Smooth muscle cell (in vitro differentiated cells): ENCODE data around the gene UBE2Q2. TPM values are rescaled to one million over a fixed set of nuclear protein-coding genes. Genes with fewer than 3 reads are reported as not detected.
"Not testable (repeated sequence)": the region's sequence is repeated elsewhere in the genome, so short reads cannot be mapped to it uniquely, and the experiment has no call there.

Source experiments
- DNase-seq: peaks from one replicate; lab custom pipeline; 2025; ENCODE audit not compliant: unreplicated experiment; lab: John Stamatoyannopoulos, UW
- H2AFZ ChIP-seq: fragments of 200-600 bp; sonication (generic); 2 replicates; pipeline ENCODE4 v1.6.0; 2016; ENCODE audit warnings: antibody characterized with exemption, low read depth, mild to moderate bottlenecking
- H3F3A ChIP-seq: fragments of 200-600 bp; sonication (generic); 2 replicates; pipeline ENCODE4 v1.6.0; 2017; ENCODE audit warnings: antibody characterized with exemption, low read depth
- H3K27ac ChIP-seq: fragments of 200-600 bp; sonication (generic); 2 replicates; pipeline ENCODE4 v1.5.1; 2016; ENCODE audit warnings: low read depth, mild to moderate bottlenecking
- H3K27me3 ChIP-seq: fragments of 200-600 bp; sonication (generic); 2 replicates; pipeline ENCODE4 v1.6.1; 2016; ENCODE audit warnings: low read depth, mild to moderate bottlenecking
- H3K36me3 ChIP-seq: fragments of 200-600 bp; sonication (generic); 2 replicates; pipeline ENCODE4 v1.5.1; 2016; ENCODE audit warnings: low read depth
- H3K4me1 ChIP-seq: fragments of 200-600 bp; sonication (generic); 2 replicates; pipeline ENCODE4 v1.5.1; 2016; ENCODE audit warnings: low read depth
- H3K4me2 ChIP-seq: fragments of 200-600 bp; sonication (generic); 2 replicates; pipeline ENCODE4 v1.6.0; 2016; ENCODE audit warnings: mild to moderate bottlenecking
- H3K4me3 ChIP-seq: fragments of 200-600 bp; sonication (generic); 2 replicates; pipeline ENCODE4 v1.5.1; 2016; ENCODE audit warnings: mild to moderate bottlenecking
- H3K79me2 ChIP-seq: fragments of 200-600 bp; sonication (generic); 2 replicates; pipeline ENCODE4 v1.6.0; 2016; ENCODE audit warnings: low read depth, mild to moderate bottlenecking
- H3K9ac ChIP-seq: fragments of 200-600 bp; sonication (generic); 2 replicates; pipeline ENCODE4 v1.6.0; 2016; ENCODE audit warnings: low read depth
- H3K9me3 ChIP-seq: fragments of 200-600 bp; sonication (generic); replicated peaks from 2 replicates; pipeline ENCODE4 v1.5.1; 2016; ENCODE audit warnings: low read depth
- H4K20me1 ChIP-seq: fragments of 200-600 bp; sonication (generic); 2 replicates; pipeline ENCODE4 v1.6.0; 2016; ENCODE audit warnings: low read depth
- WGBS: methylation state at CpG from one replicate; pipeline ENCODE4 v1.1.7; 2016; ENCODE audit warnings: low lambda C conversion rate; 5-methylcytosine and 5-hydroxymethylcytosine counted together
- polyA plus RNA-seq: library from polyadenylated mRNA; unstranded; fragments of >200 nt; fragmentation: Nextera tagmentation; extraction: Ambion mirVana; gene quantifications from 2 replicates; pipeline ENCODE4 v1.2.1, GENCODE V29; 2016
- total RNA-seq: library from RNA; depleted of rRNA; stranded (reverse); fragments of >200 nt; gene quantifications from 2 replicates; pipeline ENCODE4 v1.2.3, GENCODE V29; 2014
- TF ChIP-seq, protein P1 (sequence below): fragments of 200-600 bp; sonication (generic); IDR thresholded peaks from 2 replicates; pipeline ENCODE4 v1.5.1; 2017; ENCODE audit warnings: borderline replicate concordance, mild to moderate bottlenecking, antibody characterized with exemption; ENCODE audit not compliant: insufficient read depth, poor library complexity, severe bottlenecking

The UBE2Q2 gene
- total RNA-seq (44.7 and 65.1 TPM in 2 replicates), polyA plus RNA-seq (32.6 and 32.8 TPM in 2 replicates)

DNA sequence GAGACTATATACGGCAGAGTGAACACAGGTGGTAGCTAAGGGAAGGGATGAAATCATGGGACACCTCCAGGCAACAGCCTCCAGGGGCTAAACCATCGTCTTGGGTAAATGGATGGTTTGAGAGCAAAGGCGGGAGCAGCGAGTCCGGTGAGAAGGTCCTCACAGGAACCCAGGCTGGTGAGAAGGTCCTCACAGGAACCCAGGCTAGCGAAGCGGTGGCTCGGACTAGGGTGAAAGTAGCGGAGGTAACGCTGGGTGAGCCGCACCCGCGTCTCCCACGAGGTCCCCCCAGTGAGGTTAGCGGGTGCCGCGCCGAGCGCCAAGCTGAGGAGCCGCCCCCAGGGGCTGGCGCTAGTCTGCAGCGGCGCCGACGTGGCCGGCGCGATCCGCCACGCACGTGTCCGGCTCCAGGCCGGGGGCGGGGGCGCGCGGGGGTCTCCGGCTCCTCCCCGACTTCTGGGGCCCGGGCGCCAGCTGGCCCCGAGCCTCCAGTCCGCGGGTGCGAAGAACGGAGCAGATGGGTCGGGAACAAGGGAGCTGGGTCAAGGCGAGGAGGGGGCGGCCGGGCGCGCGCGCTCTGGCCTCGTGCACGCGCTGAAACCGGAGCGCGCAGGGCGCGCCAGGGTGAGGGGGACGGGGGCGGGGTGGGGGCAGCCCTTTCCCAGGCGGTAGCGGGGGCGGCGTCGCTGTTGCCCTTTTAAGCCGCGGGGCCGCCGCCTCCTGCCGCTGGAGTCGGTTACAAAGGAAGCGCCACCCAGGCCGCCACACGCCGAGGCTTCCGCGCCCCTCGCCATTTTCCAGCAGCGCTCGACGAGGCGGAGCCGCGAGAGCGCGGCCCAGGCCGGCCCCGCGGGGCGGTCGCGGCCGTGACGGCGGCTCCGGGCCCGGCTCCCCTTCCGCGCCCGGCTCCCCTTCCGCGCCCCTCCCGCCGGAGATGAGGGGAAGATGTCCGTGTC, at the start of gene UBE2Q2:
Gene UBE2Q2 (plus strand): TSS at position 726 of the 956 bp plus-strand sequence. CDS start 220 bp downstream, at position 946.
- H3K79me2 ChIP-seq: peaks cover 37% of the 10 kb centered on the region
- peak; percentile 62 for DNase-seq
- peak within 1 kb of the TSS; percentile 82 for H3K9ac ChIP-seq
- H2AFZ ChIP-seq: peak within 1 kb of the TSS; percentile 91
- TF ChIP-seq, protein P1, sequence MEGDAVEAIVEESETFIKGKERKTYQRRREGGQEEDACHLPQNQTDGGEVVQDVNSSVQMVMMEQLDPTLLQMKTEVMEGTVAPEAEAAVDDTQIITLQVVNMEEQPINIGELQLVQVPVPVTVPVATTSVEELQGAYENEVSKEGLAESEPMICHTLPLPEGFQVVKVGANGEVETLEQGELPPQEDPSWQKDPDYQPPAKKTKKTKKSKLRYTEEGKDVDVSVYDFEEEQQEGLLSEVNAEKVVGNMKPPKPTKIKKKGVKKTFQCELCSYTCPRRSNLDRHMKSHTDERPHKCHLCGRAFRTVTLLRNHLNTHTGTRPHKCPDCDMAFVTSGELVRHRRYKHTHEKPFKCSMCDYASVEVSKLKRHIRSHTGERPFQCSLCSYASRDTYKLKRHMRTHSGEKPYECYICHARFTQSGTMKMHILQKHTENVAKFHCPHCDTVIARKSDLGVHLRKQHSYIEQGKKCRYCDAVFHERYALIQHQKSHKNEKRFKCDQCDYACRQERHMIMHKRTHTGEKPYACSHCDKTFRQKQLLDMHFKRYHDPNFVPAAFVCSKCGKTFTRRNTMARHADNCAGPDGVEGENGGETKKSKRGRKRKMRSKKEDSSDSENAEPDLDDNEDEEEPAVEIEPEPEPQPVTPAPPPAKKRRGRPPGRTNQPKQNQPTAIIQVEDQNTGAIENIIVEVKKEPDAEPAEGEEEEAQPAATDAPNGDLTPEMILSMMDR: no peak
- peak within 1 kb of the TSS; percentile 69 for H3K27ac ChIP-seq
- H3F3A ChIP-seq: peaks cover 36% of the 10 kb centered on the region
- H3K4me3 ChIP-seq: peak within 1 kb of the TSS; percentile 98
- peak within 1 kb of the TSS; percentile 97 for H3K4me2 ChIP-seq
- H3K4me1 ChIP-seq: peaks cover 22% of the 10 kb centered on the region
- H3K36me3 ChIP-seq: no peaks in the 10 kb centered on the region
- H3K27me3 ChIP-seq: no peaks in the 10 kb centered on the region
- no peaks in the 10 kb centered on the region for H3K9me3 ChIP-seq
- peaks cover 39% of the 10 kb centered on the region for H4K20me1 ChIP-seq
- under 1% methylated on average over 74 of the region's 109 CpGs for WGBS

DNA sequence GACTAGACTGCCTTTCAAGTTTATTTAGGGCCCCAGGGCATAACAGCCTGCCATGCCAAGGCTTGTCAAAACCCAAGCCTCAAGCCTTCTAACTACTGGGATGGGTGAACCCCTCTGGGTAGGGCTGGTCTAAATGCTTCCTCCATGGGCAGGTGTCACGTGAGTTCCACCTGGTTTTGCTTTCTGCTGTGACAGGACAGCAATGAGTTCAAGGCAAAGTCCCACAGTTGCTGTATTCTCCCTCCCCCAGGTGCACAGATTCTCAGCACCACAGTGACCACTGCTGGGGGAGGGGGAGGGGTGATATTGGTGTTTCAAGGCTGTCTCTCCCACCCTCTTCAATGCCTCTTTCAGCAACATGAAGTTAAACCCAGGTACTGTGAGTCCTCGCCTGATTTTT, 46.9 kb upstream of the UBE2Q2 start:
- WGBS: 81% methylated on average over 2 of the region's 2 CpGs
- no peaks in the 10 kb centered on the region for H4K20me1 ChIP-seq
- no peak overlapping the region for H2AFZ ChIP-seq
- H3K4me1 ChIP-seq: no peaks in the 10 kb centered on the region
- no peak for DNase-seq
- H3K4me3 ChIP-seq: no peak overlapping the region
- TF ChIP-seq, protein P1: no peak
- H3K4me2 ChIP-seq: no peak overlapping the region
- H3F3A ChIP-seq: no peaks in the 10 kb centered on the region
- H3K27me3 ChIP-seq: peaks cover 11% of the 10 kb centered on the region
- H3K9me3 ChIP-seq: no peaks in the 10 kb centered on the region
- H3K36me3 ChIP-seq: no peaks in the 10 kb centered on the region
- H3K9ac ChIP-seq: no peak overlapping the region
- no peaks in the 10 kb centered on the region for H3K79me2 ChIP-seq
- H3K27ac ChIP-seq: no peak overlapping the region

DNA sequence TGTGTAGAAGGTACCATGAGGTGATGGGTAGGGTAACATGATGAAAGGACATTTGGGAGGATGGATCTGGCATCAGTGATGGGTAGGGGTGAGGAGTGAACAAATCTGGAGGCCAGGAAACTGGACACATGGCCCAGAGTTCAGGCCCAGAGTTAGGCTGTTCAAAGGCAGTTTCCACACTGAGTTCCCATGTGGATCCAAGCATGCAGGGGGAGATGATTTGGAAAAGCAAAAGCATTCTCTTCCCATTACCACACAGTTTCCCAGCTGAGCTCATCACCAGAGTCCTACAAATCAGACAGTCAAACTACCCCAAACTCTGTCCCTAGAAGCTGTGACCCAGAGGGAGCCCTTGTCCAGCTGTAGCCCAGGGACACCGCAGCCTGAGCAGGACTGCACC, 46.1 kb upstream of the UBE2Q2 start:
- 100% methylated on average over 1 of the region's 1 CpG for WGBS
- DNase-seq, H4K20me1 ChIP-seq, H3K79me2 ChIP-seq, H3K4me2 ChIP-seq, H3K4me1 ChIP-seq, H3K4me3 ChIP-seq, H3K36me3 ChIP-seq, H3K9me3 ChIP-seq, H3K27ac ChIP-seq, H2AFZ ChIP-seq, H3K9ac ChIP-seq, H3F3A ChIP-seq: not testable (repeated sequence)
- H3K27me3 ChIP-seq: peaks cover 11% of the 10 kb centered on the region

DNA sequence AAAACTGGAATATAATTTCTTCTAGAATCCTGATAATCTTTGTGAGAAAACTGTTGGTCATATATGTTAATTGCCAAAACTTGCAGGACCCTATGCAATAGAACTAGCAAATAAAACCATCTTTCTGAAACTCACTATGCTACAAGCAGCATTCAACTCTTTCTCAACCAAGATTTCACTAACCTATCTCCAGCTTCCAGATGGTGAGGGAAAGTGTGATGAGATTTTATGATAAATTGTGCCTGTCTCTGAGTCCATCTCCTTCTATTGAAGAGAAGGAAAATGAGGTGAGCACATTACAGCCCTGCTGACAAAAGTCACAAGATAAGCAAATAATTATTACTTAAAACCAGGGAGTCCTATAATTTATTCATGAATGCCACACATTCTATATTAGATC, 44.1 kb upstream of the UBE2Q2 start:
- H3F3A ChIP-seq: no peaks in the 10 kb centered on the region
- no peaks in the 10 kb centered on the region for H3K36me3 ChIP-seq
- DNase-seq: no peak
- H3K27me3 ChIP-seq: peaks cover 11% of the 10 kb centered on the region
- no peak overlapping the region for H2AFZ ChIP-seq
- no peaks in the 10 kb centered on the region for H3K9me3 ChIP-seq
- H3K79me2 ChIP-seq: no peaks in the 10 kb centered on the region
- H4K20me1 ChIP-seq: no peaks in the 10 kb centered on the region
- no peak overlapping the region for H3K27ac ChIP-seq
- TF ChIP-seq, protein P1: no peak
- no peaks in the 10 kb centered on the region for H3K4me1 ChIP-seq
- H3K4me2 ChIP-seq: no peak overlapping the region
- no peak overlapping the region for H3K9ac ChIP-seq
- H3K4me3 ChIP-seq: no peak overlapping the region

- H3K79me2 ChIP-seq, H2AFZ ChIP-seq, H3K4me1 ChIP-seq, DNase-seq, H3K9ac ChIP-seq, H3K9me3 ChIP-seq, H3K4me3 ChIP-seq, H3K36me3 ChIP-seq, H3K27ac ChIP-seq, H4K20me1 ChIP-seq, H3F3A ChIP-seq, H3K4me2 ChIP-seq: not testable (repeated sequence)
- peaks cover 11% of the 10 kb centered on the region for H3K27me3 ChIP-seq
- WGBS: 91% methylated on average over 4 of the region's 4 CpGs
These were observed 42.8 kb upstream of the UBE2Q2 start for GRCh38 chr15:75800409-75800808.
